Stomach (tissue), 4 donors: ENCODE data around the gene THBS1.

Experiments
- POLR2A ChIP-seq, 4 donors: fragments of 450-650 bp; IDR thresholded peaks; one replicate each; pipeline ENCODE4 v1.6.1; 2016; ENCODE audit warnings: antibody characterized with exemption in 4 of 4, control low read depth in 2 of 4, mild to moderate bottlenecking in 1 of 4, moderate library complexity in 1 of 4
- POLR2AphosphoS5 ChIP-seq, 3 donors: sonication (generic); formaldehyde crosslinking; IDR thresholded peaks; one replicate each; pipeline ENCODE4 v1.6.1; 2016; ENCODE audit warnings: antibody characterized with exemption in 3 of 3
- TF ChIP-seq, protein P1 (sequence below), 7 experiments: fragments of 450-650 bp in 4 of 7; fragments of 200-600 bp in 3 of 7; sonication (generic) in 3 of 7; IDR thresholded peaks; one replicate each; pipeline ENCODE4 v1.5.1; 2016 to 2019; ENCODE audit warnings: antibody characterized with exemption in 7 of 7, control low read depth in 2 of 7, mild to moderate bottlenecking in 1 of 7

DNA sequence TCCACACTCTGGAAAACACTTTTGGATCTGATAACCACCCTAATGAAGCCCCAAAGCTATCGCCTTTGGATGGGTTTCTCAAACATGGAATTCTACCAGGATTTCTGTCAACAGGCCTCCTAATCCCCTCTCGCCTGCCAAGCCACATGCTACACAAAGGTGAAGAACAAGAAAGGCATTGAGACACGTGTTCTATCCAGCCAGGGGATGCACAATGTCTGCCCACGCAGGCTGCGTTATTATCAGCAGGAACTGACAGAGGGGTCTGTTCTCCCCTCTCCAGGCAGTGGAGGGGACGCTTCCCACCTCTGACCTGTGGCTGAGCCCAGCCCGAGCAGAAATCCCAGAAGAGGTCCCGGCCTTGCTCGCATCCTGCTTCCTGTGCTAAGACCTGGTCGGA is 45.4 kb upstream of the THBS1 start:
- TF ChIP-seq, protein P1, sequence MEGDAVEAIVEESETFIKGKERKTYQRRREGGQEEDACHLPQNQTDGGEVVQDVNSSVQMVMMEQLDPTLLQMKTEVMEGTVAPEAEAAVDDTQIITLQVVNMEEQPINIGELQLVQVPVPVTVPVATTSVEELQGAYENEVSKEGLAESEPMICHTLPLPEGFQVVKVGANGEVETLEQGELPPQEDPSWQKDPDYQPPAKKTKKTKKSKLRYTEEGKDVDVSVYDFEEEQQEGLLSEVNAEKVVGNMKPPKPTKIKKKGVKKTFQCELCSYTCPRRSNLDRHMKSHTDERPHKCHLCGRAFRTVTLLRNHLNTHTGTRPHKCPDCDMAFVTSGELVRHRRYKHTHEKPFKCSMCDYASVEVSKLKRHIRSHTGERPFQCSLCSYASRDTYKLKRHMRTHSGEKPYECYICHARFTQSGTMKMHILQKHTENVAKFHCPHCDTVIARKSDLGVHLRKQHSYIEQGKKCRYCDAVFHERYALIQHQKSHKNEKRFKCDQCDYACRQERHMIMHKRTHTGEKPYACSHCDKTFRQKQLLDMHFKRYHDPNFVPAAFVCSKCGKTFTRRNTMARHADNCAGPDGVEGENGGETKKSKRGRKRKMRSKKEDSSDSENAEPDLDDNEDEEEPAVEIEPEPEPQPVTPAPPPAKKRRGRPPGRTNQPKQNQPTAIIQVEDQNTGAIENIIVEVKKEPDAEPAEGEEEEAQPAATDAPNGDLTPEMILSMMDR (IDR thresholded peaks at IDR 0.05), result no peak
- TF ChIP-seq POLR2AphosphoS5 (IDR thresholded peaks at IDR 0.05) (no peak), POLR2A (IDR thresholded peaks at IDR 0.05) (no peak)
